HEK293 (cell line): ENCODE results near the gene ATP2C1.

Source experiments
- KLF16 ChIP-seq: fragments of 450-650 bp; formaldehyde crosslinking; IDR thresholded peaks from 2 replicates; pipeline ENCODE4 v1.5.1; 2017; ENCODE audit warnings: missing biosample characterization, missing genetic modification characterization
- MEIS1 ChIP-seq: sonication (generic); formaldehyde crosslinking; IDR thresholded peaks from 2 replicates; pipeline ENCODE4 v1.8.1; 2022; ENCODE audit warnings: missing genetic modification reagents, mild to moderate bottlenecking, borderline replicate concordance
- SCRT2 ChIP-seq: fragments of 450-650 bp; formaldehyde crosslinking; IDR thresholded peaks from 2 replicates; pipeline ENCODE4 v1.5.1; 2016; ENCODE audit warnings: missing biosample characterization, missing genetic modification characterization
- YY2 ChIP-seq: fragments of 450-650 bp; formaldehyde crosslinking; IDR thresholded peaks from 2 replicates; pipeline ENCODE4 v1.5.1; 2016; ENCODE audit warnings: missing biosample characterization, missing genetic modification characterization
- ZFP37 ChIP-seq: fragments of 450-650 bp; formaldehyde crosslinking; IDR thresholded peaks from 2 replicates; pipeline ENCODE4 v1.5.1; 2016; ENCODE audit warnings: missing biosample characterization, missing genetic modification characterization
- ZNF114 ChIP-seq: fragments of 450-650 bp; formaldehyde crosslinking; IDR thresholded peaks from 2 replicates; pipeline ENCODE4 v1.5.0; 2017; ENCODE audit warnings: missing biosample characterization, missing genetic modification characterization
- ZNF239 ChIP-seq: fragments of 450-650 bp; formaldehyde crosslinking; IDR thresholded peaks from 2 replicates; pipeline ENCODE4 v1.5.1; 2016; ENCODE audit warnings: missing biosample characterization, missing genetic modification characterization
- ZNF266 ChIP-seq: fragments of 450-650 bp; formaldehyde crosslinking; IDR thresholded peaks from 2 replicates; pipeline ENCODE4 v1.5.1; 2016; ENCODE audit warnings: missing biosample characterization, missing genetic modification characterization, low read depth
- ZNF274 ChIP-seq, 2 experiments: fragments of 200-500 bp in 1 of 2; fragments of 450-650 bp in 1 of 2; sonication (Bioruptor generic) in 1 of 2; formaldehyde crosslinking in 1 of 2; IDR thresholded peaks; 2 replicates each; pipeline versions ENCODE4 v1.5.1 to v1.6.1; 2014 to 2016; ENCODE audit warnings: borderline replicate concordance in 1 of 2, inconsistent platforms in 1 of 2, low read length in 1 of 2, missing biosample characterization in 1 of 2, missing genetic modification characterization in 1 of 2
- ZNF292 ChIP-seq: fragments of 450-650 bp; formaldehyde crosslinking; IDR thresholded peaks from 2 replicates; pipeline ENCODE4 v1.5.1; 2016; ENCODE audit warnings: low read depth, missing biosample characterization, missing genetic modification characterization, borderline replicate concordance
- ZNF302 ChIP-seq: fragments of 450-650 bp; formaldehyde crosslinking; IDR thresholded peaks from 2 replicates; pipeline ENCODE4 v1.5.1; 2016; ENCODE audit warnings: missing biosample characterization, missing genetic modification characterization, low read depth
- ZNF391 ChIP-seq: fragments of 450-650 bp; formaldehyde crosslinking; IDR thresholded peaks from 2 replicates; pipeline ENCODE4 v1.5.1; 2016; ENCODE audit warnings: low read depth, missing biosample characterization, missing genetic modification characterization, borderline replicate concordance
- ZNF530 ChIP-seq: fragments of 450-650 bp; formaldehyde crosslinking; IDR thresholded peaks from 2 replicates; pipeline ENCODE4 v1.5.1; 2016; ENCODE audit warnings: low read depth, missing biosample characterization, missing genetic modification characterization
- ZNF549 ChIP-seq: fragments of 450-650 bp; IDR thresholded peaks from 2 replicates; pipeline ENCODE4 v1.5.1; 2018; ENCODE audit warnings: missing biosample characterization, missing genetic modification characterization, mild to moderate bottlenecking, inconsistent platforms, moderate library complexity
- ZNF571 ChIP-seq: fragments of 450-650 bp; formaldehyde crosslinking; IDR thresholded peaks from 2 replicates; pipeline ENCODE4 v1.5.0; 2017; ENCODE audit warnings: missing biosample characterization, missing genetic modification characterization
- ZNF600 ChIP-seq: fragments of 450-650 bp; formaldehyde crosslinking; IDR thresholded peaks from 2 replicates; pipeline ENCODE4 v1.5.1; 2016; ENCODE audit warnings: missing biosample characterization, missing genetic modification characterization
- ZNF624 ChIP-seq: fragments of 450-650 bp; formaldehyde crosslinking; IDR thresholded peaks from 2 replicates; pipeline ENCODE4 v1.5.1; 2017; ENCODE audit warnings: missing biosample characterization, missing genetic modification characterization
- ZNF658 ChIP-seq: fragments of 450-650 bp; formaldehyde crosslinking; IDR thresholded peaks from 2 replicates; pipeline ENCODE4; 2016; ENCODE audit warnings: missing biosample characterization, missing genetic modification characterization
- ZNF677 ChIP-seq: fragments of 450-650 bp; IDR thresholded peaks from 2 replicates; pipeline ENCODE4 v1.5.0; 2018; ENCODE audit warnings: missing biosample characterization, mild to moderate bottlenecking, missing genetic modification characterization, moderate library complexity
- ZNF777 ChIP-seq: fragments of 450-650 bp; formaldehyde crosslinking; IDR thresholded peaks from 2 replicates; pipeline ENCODE4 v1.5.1; 2017; ENCODE audit warnings: missing biosample characterization, missing genetic modification characterization, borderline replicate concordance
- TF ChIP-seq, protein P1 (sequence below): fragments of 450-650 bp; formaldehyde crosslinking; IDR thresholded peaks from 2 replicates; pipeline ENCODE4 v1.5.1; 2016; ENCODE audit warnings: missing biosample characterization, missing genetic modification characterization, borderline replicate concordance
- TF ChIP-seq, protein P2 (sequence below): fragments of 450-650 bp; formaldehyde crosslinking; IDR thresholded peaks from 2 replicates; pipeline ENCODE4 v1.5.1; 2016; ENCODE audit warnings: missing biosample characterization, missing genetic modification characterization, borderline replicate concordance
- TF ChIP-seq, protein P3 (sequence below): fragments of 450-650 bp; formaldehyde crosslinking; IDR thresholded peaks from 2 replicates; pipeline ENCODE4 v1.5.1; 2016; ENCODE audit warnings: missing biosample characterization, missing genetic modification characterization
- TF ChIP-seq, protein P4 (sequence below): fragments of 450-650 bp; formaldehyde crosslinking; optimal IDR thresholded peaks from 2 replicates; pipeline ENCODE3; 2016; ENCODE audit warnings: missing biosample characterization, mild to moderate bottlenecking, missing genetic modification characterization
- TF ChIP-seq, protein P5 (sequence below): fragments of 450-650 bp; formaldehyde crosslinking; IDR thresholded peaks from 2 replicates; pipeline ENCODE4 v1.5.1; 2017; ENCODE audit warnings: missing biosample characterization, missing genetic modification characterization

The ATP2C1 gene

DNA sequence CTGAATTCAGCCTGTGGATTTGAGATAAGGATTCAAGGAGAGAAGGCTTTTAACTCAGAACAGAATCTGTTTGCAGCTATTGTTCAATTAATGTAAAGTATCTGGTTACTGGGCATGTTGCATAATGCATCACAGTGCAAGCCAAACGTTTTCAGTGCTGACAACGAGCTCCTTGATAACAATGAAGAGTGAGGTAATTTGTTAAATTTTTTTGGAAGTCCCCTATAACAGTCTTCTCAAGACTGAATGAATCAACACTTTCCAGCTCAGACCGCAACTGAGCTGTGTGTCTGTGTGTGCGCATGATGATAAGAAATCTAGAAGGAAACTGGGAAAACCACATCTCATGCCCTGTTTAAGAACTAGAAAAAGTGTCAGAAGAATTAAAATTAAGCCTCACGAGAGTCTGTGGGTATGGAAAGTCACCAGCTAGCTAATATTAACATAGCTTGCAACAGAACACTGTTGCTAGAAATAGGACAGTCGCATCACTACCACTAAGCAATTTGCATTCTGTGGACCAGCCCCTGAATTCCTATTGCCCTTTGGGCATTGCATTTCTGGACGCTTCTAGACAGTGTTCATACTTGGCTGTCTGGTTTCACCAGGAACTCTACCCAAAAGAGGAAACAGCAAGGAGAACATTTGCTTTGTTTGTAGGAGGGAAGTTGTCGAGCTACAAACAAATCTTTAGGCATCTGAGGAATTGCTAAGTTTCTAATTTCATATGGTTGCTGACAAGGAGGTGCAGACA, 43.7 kb upstream of the ATP2C1 start (continued):
- TF ChIP-seq, protein P1, sequence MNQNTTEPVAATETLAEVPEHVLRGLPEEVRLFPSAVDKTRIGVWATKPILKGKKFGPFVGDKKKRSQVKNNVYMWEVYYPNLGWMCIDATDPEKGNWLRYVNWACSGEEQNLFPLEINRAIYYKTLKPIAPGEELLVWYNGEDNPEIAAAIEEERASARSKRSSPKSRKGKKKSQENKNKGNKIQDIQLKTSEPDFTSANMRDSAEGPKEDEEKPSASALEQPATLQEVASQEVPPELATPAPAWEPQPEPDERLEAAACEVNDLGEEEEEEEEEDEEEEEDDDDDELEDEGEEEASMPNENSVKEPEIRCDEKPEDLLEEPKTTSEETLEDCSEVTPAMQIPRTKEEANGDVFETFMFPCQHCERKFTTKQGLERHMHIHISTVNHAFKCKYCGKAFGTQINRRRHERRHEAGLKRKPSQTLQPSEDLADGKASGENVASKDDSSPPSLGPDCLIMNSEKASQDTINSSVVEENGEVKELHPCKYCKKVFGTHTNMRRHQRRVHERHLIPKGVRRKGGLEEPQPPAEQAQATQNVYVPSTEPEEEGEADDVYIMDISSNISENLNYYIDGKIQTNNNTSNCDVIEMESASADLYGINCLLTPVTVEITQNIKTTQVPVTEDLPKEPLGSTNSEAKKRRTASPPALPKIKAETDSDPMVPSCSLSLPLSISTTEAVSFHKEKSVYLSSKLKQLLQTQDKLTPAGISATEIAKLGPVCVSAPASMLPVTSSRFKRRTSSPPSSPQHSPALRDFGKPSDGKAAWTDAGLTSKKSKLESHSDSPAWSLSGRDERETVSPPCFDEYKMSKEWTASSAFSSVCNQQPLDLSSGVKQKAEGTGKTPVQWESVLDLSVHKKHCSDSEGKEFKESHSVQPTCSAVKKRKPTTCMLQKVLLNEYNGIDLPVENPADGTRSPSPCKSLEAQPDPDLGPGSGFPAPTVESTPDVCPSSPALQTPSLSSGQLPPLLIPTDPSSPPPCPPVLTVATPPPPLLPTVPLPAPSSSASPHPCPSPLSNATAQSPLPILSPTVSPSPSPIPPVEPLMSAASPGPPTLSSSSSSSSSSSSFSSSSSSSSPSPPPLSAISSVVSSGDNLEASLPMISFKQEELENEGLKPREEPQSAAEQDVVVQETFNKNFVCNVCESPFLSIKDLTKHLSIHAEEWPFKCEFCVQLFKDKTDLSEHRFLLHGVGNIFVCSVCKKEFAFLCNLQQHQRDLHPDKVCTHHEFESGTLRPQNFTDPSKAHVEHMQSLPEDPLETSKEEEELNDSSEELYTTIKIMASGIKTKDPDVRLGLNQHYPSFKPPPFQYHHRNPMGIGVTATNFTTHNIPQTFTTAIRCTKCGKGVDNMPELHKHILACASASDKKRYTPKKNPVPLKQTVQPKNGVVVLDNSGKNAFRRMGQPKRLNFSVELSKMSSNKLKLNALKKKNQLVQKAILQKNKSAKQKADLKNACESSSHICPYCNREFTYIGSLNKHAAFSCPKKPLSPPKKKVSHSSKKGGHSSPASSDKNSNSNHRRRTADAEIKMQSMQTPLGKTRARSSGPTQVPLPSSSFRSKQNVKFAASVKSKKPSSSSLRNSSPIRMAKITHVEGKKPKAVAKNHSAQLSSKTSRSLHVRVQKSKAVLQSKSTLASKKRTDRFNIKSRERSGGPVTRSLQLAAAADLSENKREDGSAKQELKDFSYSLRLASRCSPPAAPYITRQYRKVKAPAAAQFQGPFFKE (tag by site-specific recombination): no peak
- no peak for TF ChIP-seq ZNF239 (tag by site-specific recombination)
- TF ChIP-seq, protein P2, sequence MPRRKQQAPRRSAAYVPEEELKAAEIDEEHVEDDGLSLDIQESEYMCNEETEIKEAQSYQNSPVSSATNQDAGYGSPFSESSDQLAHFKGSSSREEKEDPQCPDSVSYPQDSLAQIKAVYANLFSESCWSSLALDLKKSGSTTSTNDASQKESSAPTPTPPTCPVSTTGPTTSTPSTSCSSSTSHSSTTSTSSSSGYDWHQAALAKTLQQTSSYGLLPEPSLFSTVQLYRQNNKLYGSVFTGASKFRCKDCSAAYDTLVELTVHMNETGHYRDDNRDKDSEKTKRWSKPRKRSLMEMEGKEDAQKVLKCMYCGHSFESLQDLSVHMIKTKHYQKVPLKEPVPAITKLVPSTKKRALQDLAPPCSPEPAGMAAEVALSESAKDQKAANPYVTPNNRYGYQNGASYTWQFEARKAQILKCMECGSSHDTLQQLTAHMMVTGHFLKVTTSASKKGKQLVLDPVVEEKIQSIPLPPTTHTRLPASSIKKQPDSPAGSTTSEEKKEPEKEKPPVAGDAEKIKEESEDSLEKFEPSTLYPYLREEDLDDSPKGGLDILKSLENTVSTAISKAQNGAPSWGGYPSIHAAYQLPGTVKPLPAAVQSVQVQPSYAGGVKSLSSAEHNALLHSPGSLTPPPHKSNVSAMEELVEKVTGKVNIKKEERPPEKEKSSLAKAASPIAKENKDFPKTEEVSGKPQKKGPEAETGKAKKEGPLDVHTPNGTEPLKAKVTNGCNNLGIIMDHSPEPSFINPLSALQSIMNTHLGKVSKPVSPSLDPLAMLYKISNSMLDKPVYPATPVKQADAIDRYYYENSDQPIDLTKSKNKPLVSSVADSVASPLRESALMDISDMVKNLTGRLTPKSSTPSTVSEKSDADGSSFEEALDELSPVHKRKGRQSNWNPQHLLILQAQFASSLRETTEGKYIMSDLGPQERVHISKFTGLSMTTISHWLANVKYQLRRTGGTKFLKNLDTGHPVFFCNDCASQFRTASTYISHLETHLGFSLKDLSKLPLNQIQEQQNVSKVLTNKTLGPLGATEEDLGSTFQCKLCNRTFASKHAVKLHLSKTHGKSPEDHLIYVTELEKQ (tag by site-specific recombination): peak; percentile 44; the same call in 1 of the 2 replicates
- TF ChIP-seq ZFP37 (tag by site-specific recombination): no peak
- TF ChIP-seq, protein P3, sequence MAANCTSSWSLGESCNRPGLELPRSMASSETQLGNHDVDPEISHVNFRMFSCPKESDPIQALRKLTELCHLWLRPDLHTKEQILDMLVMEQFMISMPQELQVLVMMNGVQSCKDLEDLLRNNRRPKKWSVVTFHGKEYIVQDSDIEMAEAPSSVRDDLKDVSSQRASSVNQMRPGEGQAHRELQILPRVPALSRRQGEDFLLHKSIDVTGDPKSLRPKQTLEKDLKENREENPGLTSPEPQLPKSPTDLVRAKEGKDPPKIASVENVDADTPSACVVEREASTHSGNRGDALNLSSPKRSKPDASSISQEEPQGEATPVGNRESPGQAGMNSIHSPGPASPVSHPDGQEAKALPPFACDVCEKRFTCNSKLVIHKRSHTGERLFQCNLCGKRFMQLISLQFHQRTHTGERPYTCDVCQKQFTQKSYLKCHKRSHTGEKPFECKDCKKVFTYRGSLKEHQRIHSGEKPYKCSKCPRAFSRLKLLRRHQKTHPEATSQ (tag by site-specific recombination): no peak
- TF ChIP-seq SCRT2 (tag by site-specific recombination): peak; percentile 63
- no peak for TF ChIP-seq ZNF571 (tag by site-specific recombination)
- no peak for TF ChIP-seq ZNF391
- no peak for TF ChIP-seq ZNF777
- TF ChIP-seq ZNF302 (tag by site-specific recombination): no peak
- no peak for TF ChIP-seq ZNF292 (tag by site-specific recombination)
- TF ChIP-seq ZNF266 (tag by site-specific recombination): no peak
- TF ChIP-seq ZNF274 (IDR thresholded peaks at IDR 0.05; ENCODE audit: low read length): no peak
- TF ChIP-seq ZNF274 (tag by site-specific recombination; IDR thresholded peaks at IDR 0.05; ENCODE audit: borderline replicate concordance): no peak
- no peak for TF ChIP-seq ZNF658 (tag by site-specific recombination)
- TF ChIP-seq KLF16 (tag by site-specific recombination): no peak
- TF ChIP-seq, protein P4, sequence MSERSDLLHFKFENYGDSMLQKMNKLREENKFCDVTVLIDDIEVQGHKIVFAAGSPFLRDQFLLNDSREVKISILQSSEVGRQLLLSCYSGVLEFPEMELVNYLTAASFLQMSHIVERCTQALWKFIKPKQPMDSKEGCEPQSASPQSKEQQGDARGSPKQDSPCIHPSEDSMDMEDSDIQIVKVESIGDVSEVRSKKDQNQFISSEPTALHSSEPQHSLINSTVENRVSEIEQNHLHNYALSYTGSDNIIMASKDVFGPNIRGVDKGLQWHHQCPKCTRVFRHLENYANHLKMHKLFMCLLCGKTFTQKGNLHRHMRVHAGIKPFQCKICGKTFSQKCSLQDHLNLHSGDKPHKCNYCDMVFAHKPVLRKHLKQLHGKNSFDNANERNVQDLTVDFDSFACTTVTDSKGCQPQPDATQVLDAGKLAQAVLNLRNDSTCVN (tag by site-specific recombination): no peak
- 0 out of 2 replicates have a peak, but pooled peaks have one; percentile 21 for TF ChIP-seq ZNF600 (tag by site-specific recombination)
- no peak for TF ChIP-seq ZNF624 (tag by site-specific recombination)
- no peak for TF ChIP-seq MEIS1 (CRISPR knock-in tag)
- TF ChIP-seq YY2: no peak
- TF ChIP-seq ZNF530 (tag by site-specific recombination): no peak
- TF ChIP-seq ZNF114 (tag by site-specific recombination): no peak
- TF ChIP-seq, protein P5, sequence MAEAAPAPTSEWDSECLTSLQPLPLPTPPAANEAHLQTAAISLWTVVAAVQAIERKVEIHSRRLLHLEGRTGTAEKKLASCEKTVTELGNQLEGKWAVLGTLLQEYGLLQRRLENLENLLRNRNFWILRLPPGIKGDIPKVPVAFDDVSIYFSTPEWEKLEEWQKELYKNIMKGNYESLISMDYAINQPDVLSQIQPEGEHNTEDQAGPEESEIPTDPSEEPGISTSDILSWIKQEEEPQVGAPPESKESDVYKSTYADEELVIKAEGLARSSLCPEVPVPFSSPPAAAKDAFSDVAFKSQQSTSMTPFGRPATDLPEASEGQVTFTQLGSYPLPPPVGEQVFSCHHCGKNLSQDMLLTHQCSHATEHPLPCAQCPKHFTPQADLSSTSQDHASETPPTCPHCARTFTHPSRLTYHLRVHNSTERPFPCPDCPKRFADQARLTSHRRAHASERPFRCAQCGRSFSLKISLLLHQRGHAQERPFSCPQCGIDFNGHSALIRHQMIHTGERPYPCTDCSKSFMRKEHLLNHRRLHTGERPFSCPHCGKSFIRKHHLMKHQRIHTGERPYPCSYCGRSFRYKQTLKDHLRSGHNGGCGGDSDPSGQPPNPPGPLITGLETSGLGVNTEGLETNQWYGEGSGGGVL: no peak
- TF ChIP-seq ZNF549 (tag by site-specific recombination): no peak
- TF ChIP-seq ZNF677 (tag by site-specific recombination): no peak
